K562 (cell line): ENCODE data around the gene ABHD3. TPM values are rescaled to one million over a fixed set of nuclear protein-coding genes. Genes with fewer than 3 reads are reported as not detected.
A peak's percentile ranks its signal among the peaks of the same experiment; 100 is the strongest.

ENCODE experiments used
- CCAR2 ChIP-seq: fragments of 200-400 bp; formaldehyde crosslinking; IDR thresholded peaks from 2 replicates; pipeline ENCODE4 v1.6.1; 2017; ENCODE audit warnings: mild to moderate bottlenecking, low read depth, low read length
- CHD4 ChIP-seq: fragments of 200-600 bp; sonication (generic); IDR thresholded peaks from 3 replicates; pipeline ENCODE4 v1.6.1; 2012; ENCODE audit warnings: low read depth, mild to moderate bottlenecking, mixed read lengths, low read length, inconsistent platforms; ENCODE audit not compliant: insufficient read depth, insufficient replicate concordance, poor library complexity, severe bottlenecking
- DPF2 ChIP-seq: fragments of 450-650 bp; IDR thresholded peaks from 2 replicates; pipeline ENCODE4 v1.6.1; 2016
- JUND ChIP-seq, 2 experiments: IDR thresholded peaks; 2 replicates in 1 of 2; 3 replicates in 1 of 2; pipeline ENCODE4 v1.6.1; 2011; ENCODE audit warnings: borderline replicate concordance in 2 of 2, low read depth in 2 of 2, low read length in 2 of 2, improper control_type of control experiment in 1 of 2, missing biosample characterization in 1 of 2, missing genetic modification characterization in 1 of 2, missing genetic modification reagents in 1 of 2
- PCBP1 ChIP-seq: fragments of 200-400 bp; formaldehyde crosslinking; IDR thresholded peaks from 2 replicates; pipeline ENCODE4 v1.6.1; 2018; ENCODE audit warnings: mild to moderate bottlenecking, low read depth, low read length; ENCODE audit not compliant: poor library complexity, severe bottlenecking
- POLR2G ChIP-seq: fragments of 200-400 bp; formaldehyde crosslinking; IDR thresholded peaks from 2 replicates; pipeline ENCODE4 v1.6.1; 2017; ENCODE audit warnings: low read depth, mild to moderate bottlenecking, antibody characterized with exemption, low read length, moderate library complexity
- TAF9B ChIP-seq: fragments of 450-650 bp; IDR thresholded peaks from 2 replicates; pipeline ENCODE4 v1.6.1; 2018; ENCODE audit warnings: mild to moderate bottlenecking; ENCODE audit not compliant: partially characterized antibody
- TBL1XR1 ChIP-seq, 2 experiments: IDR thresholded peaks; 2 replicates each; pipeline ENCODE4 v1.6.1; 2012; ENCODE audit warnings: improper control_type of control experiment in 2 of 2, low read length in 2 of 2, mild to moderate bottlenecking in 1 of 2
- XRCC4 ChIP-seq: IDR thresholded peaks from one replicate; pipeline ENCODE4 v1.6.1; 2011; ENCODE audit not compliant: insufficient read depth, insufficient read length; ENCODE audit errors: extremely low read depth
- ZBTB17 ChIP-seq: fragments of 450-650 bp; formaldehyde crosslinking; IDR thresholded peaks from 2 replicates; pipeline ENCODE4 v1.4.0; 2020; ENCODE audit warnings: mild to moderate bottlenecking
- ZNF436 ChIP-seq: fragments of 250-450, 450-650 bp; sonication (Bioruptor Pico); formaldehyde crosslinking; IDR thresholded peaks from 2 replicates; pipeline ENCODE4 v1.7.0; 2020; ENCODE audit warnings: mild to moderate bottlenecking
- ZNF668 ChIP-seq: fragments of 250-450 bp; sonication (Bioruptor Pico); IDR thresholded peaks from 2 replicates; pipeline ENCODE4 v1.8.0; 2022; ENCODE audit warnings: mild to moderate bottlenecking, inconsistent platforms
- ZNF764 ChIP-seq: fragments of 250-450 bp; sonication (Bioruptor Pico); IDR thresholded peaks from 2 replicates; pipeline ENCODE4 v1.4.0; 2020; ENCODE audit warnings: low read depth, mild to moderate bottlenecking, moderate library complexity
- ZNF766 ChIP-seq: fragments of 200-800 bp; sonication (Bioruptor generic); conservative IDR thresholded peaks from 2 replicates; pipeline ENCODE4 v1.6.1; 2016; ENCODE audit warnings: missing genetic modification characterization, missing compliant biosample characterization
- polyA plus RNA-seq, 8 experiments: library from polyadenylated mRNA; depleted of rRNA in 4 of 8; stranded (reverse) in 5 of 8; unstranded in 3 of 8; fragments of >200 nt; fragmentation: Nextera tagmentation in 2 of 8; fragmentation: Illumina TruSeq in 1 of 8; extraction: Ambion mirVana in 2 of 8; extraction: Trizol in 1 of 8; gene quantifications; 2 replicates each; pipeline versions ENCODE4 v1.2.1 to v1.2.3, GENCODE V29; 2011 to 2014; ENCODE audit warnings: inconsistent platforms in 1 of 8, missing spikeins in 1 of 8
- total RNA-seq, 7 experiments: library from RNA; depleted of rRNA in 6 of 7; stranded (reverse); fragments of >200 nt in 6 of 7; fragmentation: Illumina TruSeq in 2 of 7; extraction: Trizol in 2 of 7; gene quantifications; 2 replicates each; pipeline versions ENCODE4 v1.2.1 to v1.2.3, GENCODE V29; 2011 to 2021; ENCODE audit warnings: low replicate concordance in 1 of 7
- TF ChIP-seq, protein P1 (sequence below): fragments of 450-650 bp; conservative IDR thresholded peaks from 2 replicates; pipeline ENCODE4 v1.6.1; 2016; ENCODE audit warnings: missing genetic modification characterization, low read depth, mild to moderate bottlenecking, missing compliant biosample characterization, moderate library complexity
- TF ChIP-seq, protein P2 (sequence below): sonication (generic); formaldehyde crosslinking; IDR thresholded peaks from 2 replicates; pipeline ENCODE4 v1.5.0; 2020; ENCODE audit warnings: missing genetic modification reagents
- TF ChIP-seq, protein P3 (sequence below): fragments of 450-650 bp; IDR thresholded peaks from 2 replicates; pipeline ENCODE4 v1.6.1; 2016; ENCODE audit warnings: borderline replicate concordance
- TF ChIP-seq, protein P4 (sequence below): fragments of 450-650 bp; IDR thresholded peaks from 2 replicates; pipeline ENCODE4 v1.6.1; 2017; ENCODE audit warnings: antibody characterized with exemption, mild to moderate bottlenecking

Gene ABHD3
- total and polyA plus RNA-seq, 9 of the 15 experiments (the other 6 are each of a cell fraction or from before 2014, with no cell fraction given), result 6.3 to 38.8 (median 19.4) TPM

DNA sequence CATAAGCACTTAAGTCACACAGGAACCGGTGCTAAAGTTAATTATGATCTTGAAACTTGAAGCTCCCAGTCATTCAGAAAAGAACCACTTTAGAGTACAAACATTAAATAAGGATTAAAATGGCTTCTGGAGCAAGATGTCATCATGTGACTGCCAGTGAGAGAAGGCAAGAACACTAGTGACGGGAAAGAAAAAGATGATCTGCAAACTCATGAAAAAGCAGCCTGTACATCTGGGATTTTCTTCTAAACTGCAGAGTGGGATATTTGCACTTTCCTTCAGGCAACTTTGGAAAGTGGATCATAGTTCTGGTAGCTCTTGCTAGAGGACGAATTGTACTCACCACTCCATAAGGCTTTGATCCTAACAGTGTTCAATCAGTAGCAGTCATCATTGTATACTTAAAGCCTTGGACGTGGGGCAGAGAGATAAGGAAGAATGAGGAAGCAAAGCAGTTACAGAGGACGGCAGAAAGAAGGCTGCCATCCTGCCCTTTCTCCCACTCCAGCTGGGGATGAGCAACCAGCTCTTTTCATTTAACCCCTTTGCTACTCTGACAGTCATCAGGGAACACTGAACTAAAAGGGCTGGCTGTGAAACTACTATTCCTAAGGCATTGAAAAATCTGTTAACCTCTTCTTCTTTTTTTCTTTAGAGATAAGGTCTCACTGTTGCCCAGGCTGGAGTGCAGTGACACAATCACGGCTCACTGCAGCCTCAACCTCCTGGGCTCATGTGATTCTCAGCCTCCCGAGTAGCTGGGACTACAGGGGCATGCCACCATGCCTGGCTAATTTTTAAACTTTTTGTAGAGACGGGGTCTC, 18.1 kb downstream of the ABHD3 start (continued):
- TF ChIP-seq, protein P1, sequence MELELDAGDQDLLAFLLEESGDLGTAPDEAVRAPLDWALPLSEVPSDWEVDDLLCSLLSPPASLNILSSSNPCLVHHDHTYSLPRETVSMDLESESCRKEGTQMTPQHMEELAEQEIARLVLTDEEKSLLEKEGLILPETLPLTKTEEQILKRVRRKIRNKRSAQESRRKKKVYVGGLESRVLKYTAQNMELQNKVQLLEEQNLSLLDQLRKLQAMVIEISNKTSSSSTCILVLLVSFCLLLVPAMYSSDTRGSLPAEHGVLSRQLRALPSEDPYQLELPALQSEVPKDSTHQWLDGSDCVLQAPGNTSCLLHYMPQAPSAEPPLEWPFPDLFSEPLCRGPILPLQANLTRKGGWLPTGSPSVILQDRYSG (tag), result peak; percentile 71; the same call in 1 of the 2 replicates
- TF ChIP-seq TBL1XR1 (IDR thresholded peaks at IDR 0.05; ENCODE audit: low read length in 2 of 2) (peak in 1 of 2 experiments; percentile 58; a peak in 2 of 4 replicates), PCBP1 (no peak), DPF2 (peak; percentile 95), ZBTB17 (CRISPR knock-in tag) (no peak), ZNF436 (CRISPR knock-in tag) (no peak), TAF9B (no peak), CCAR2 (no peak), CHD4 (no peak), XRCC4 (no peak), ZNF766 (CRISPR knock-in tag) (peak; percentile 76), ZNF668 (CRISPR knock-in tag) (no peak), ZNF764 (CRISPR knock-in tag) (no peak), POLR2G (no peak), JUND (IDR thresholded peaks at IDR 0.05; ENCODE audit: borderline replicate concordance, low read depth, low read length) (peak; percentile 75), JUND (tag; IDR thresholded peaks at IDR 0.05; ENCODE audit: borderline replicate concordance, low read depth, low read length) (peak; percentile 51; the same call in 2 of the 3 replicates)
- TF ChIP-seq, protein P2, sequence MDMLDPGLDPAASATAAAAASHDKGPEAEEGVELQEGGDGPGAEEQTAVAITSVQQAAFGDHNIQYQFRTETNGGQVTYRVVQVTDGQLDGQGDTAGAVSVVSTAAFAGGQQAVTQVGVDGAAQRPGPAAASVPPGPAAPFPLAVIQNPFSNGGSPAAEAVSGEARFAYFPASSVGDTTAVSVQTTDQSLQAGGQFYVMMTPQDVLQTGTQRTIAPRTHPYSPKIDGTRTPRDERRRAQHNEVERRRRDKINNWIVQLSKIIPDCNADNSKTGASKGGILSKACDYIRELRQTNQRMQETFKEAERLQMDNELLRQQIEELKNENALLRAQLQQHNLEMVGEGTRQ (CRISPR knock-in tag), result peak; percentile 51
- TF ChIP-seq, protein P3, sequence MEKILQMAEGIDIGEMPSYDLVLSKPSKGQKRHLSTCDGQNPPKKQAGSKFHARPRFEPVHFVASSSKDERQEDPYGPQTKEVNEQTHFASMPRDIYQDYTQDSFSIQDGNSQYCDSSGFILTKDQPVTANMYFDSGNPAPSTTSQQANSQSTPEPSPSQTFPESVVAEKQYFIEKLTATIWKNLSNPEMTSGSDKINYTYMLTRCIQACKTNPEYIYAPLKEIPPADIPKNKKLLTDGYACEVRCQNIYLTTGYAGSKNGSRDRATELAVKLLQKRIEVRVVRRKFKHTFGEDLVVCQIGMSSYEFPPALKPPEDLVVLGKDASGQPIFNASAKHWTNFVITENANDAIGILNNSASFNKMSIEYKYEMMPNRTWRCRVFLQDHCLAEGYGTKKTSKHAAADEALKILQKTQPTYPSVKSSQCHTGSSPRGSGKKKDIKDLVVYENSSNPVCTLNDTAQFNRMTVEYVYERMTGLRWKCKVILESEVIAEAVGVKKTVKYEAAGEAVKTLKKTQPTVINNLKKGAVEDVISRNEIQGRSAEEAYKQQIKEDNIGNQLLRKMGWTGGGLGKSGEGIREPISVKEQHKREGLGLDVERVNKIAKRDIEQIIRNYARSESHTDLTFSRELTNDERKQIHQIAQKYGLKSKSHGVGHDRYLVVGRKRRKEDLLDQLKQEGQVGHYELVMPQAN, result no peak
- TF ChIP-seq, protein P4, sequence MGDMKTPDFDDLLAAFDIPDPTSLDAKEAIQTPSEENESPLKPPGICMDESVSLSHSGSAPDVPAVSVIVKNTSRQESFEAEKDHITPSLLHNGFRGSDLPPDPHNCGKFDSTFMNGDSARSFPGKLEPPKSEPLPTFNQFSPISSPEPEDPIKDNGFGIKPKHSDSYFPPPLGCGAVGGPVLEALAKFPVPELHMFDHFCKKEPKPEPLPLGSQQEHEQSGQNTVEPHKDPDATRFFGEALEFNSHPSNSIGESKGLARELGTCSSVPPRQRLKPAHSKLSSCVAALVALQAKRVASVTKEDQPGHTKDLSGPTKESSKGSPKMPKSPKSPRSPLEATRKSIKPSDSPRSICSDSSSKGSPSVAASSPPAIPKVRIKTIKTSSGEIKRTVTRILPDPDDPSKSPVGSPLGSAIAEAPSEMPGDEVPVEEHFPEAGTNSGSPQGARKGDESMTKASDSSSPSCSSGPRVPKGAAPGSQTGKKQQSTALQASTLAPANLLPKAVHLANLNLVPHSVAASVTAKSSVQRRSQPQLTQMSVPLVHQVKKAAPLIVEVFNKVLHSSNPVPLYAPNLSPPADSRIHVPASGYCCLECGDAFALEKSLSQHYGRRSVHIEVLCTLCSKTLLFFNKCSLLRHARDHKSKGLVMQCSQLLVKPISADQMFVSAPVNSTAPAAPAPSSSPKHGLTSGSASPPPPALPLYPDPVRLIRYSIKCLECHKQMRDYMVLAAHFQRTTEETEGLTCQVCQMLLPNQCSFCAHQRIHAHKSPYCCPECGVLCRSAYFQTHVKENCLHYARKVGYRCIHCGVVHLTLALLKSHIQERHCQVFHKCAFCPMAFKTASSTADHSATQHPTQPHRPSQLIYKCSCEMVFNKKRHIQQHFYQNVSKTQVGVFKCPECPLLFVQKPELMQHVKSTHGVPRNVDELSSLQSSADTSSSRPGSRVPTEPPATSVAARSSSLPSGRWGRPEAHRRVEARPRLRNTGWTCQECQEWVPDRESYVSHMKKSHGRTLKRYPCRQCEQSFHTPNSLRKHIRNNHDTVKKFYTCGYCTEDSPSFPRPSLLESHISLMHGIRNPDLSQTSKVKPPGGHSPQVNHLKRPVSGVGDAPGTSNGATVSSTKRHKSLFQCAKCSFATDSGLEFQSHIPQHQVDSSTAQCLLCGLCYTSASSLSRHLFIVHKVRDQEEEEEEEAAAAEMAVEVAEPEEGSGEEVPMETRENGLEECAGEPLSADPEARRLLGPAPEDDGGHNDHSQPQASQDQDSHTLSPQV, result peak; percentile 59; the same call in 1 of the 2 replicates
